A673 (cell line): ENCODE measurements around the gene TTLL3.

Experiments used
- CTCF ChIP-seq: fragments of 300-800, 200-600 bp; sonication (generic); conservative IDR thresholded peaks from 2 replicates; pipeline ENCODE4 v1.5.1; 2017; ENCODE audit warnings: low read depth, mild to moderate bottlenecking, antibody characterized with exemption, low read length, moderate library complexity, mixed read lengths
- EZH2 ChIP-seq: fragments of 200-600 bp; sonication (generic); IDR thresholded peaks from 2 replicates; pipeline ENCODE4 v1.6.1; 2017; ENCODE audit warnings: borderline replicate concordance, low read depth, mild to moderate bottlenecking, mixed read lengths, antibody characterized with exemption, low read length; ENCODE audit not compliant: poor library complexity, severe bottlenecking

- TF ChIP-seq CTCF: no peak
- no peak for TF ChIP-seq EZH2
Measured at GRCh38 chr3:9810846-9811245, 784 bp downstream of the TTLL3 start.
